Neural progenitor cell (in vitro differentiated cells): ENCODE measurements around the gene FHOD3.

Source experiments
- EZH2 ChIP-seq: fragments of 200-600 bp; sonication (generic); IDR thresholded peaks from 2 replicates; pipeline ENCODE4 v1.6.1; 2017; ENCODE audit warnings: antibody characterized with exemption, mild to moderate bottlenecking, moderate library complexity
- TF ChIP-seq, protein P1 (sequence below): fragments of 200-600 bp; sonication (generic); IDR thresholded peaks from 2 replicates; pipeline ENCODE4 v1.5.1; 2017; ENCODE audit warnings: antibody characterized with exemption, mild to moderate bottlenecking

DNA sequence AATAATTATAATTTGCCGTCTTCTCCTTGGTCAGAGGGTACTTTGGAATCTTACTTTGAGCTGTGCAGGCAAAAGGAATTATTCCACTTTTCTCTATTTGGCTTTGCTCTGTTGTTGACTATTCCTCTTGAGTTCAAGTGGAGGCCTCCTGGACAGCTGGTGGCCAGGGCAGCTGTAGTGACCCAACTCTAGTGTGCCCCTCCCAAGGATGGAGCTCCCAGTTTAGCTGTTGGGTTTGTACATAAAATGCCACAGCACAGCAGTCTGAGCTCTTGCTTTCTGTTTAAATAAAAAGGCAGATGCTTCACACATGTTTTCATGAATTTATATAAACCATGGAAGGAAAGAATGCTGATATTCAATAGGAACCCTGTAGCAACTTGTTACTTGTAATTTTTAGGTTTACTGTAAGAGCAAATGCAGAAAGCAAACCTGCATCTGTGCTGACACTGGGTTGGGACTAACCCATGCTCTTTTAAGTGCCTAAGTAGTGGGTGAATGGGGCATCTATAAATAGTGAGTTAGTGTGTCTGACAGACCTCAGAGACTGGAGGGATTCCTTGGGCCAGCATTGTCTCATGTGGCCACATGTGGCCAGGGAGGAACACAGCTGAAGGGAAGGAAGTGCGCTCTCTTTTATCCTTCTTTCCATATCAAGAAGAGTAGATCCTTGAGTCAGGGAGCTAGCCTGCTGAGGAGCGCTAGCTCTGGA is 121.8 kb downstream of the FHOD3 start:
- TF ChIP-seq EZH2: no peak
- TF ChIP-seq, protein P1, sequence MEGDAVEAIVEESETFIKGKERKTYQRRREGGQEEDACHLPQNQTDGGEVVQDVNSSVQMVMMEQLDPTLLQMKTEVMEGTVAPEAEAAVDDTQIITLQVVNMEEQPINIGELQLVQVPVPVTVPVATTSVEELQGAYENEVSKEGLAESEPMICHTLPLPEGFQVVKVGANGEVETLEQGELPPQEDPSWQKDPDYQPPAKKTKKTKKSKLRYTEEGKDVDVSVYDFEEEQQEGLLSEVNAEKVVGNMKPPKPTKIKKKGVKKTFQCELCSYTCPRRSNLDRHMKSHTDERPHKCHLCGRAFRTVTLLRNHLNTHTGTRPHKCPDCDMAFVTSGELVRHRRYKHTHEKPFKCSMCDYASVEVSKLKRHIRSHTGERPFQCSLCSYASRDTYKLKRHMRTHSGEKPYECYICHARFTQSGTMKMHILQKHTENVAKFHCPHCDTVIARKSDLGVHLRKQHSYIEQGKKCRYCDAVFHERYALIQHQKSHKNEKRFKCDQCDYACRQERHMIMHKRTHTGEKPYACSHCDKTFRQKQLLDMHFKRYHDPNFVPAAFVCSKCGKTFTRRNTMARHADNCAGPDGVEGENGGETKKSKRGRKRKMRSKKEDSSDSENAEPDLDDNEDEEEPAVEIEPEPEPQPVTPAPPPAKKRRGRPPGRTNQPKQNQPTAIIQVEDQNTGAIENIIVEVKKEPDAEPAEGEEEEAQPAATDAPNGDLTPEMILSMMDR: no peak
